ENCODE measurements around the gene NTRK2. TPM values are rescaled to one million over a fixed set of nuclear protein-coding genes. Genes with fewer than 3 reads are reported as not detected.

Gene NTRK2
- total RNA-seq, 1 experiment from 2014 or later = not detected

DNA sequence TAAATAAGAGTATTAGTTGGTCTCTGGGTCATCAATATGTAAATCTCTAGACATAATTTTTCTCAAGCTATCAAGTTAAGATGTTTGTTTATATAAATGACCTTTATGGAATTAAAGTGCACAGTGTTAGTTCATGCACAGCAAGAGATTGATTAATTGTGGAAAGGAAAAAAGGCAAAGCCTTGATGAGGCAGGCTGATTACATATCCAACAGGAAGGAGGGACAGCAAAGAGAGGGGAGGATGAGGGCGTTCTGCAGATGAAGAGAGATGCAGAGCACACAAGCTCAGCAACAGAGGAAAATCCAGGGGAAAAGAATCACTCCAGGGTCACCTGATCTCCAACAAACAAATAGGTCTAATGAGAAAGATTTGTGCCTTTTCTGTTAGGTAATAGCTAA is 16.5 kb downstream of the NTRK2 start:
- RAD21 ChIA-PET (ENCODE audit: low non-redundant PET in 1 of 2, low total read pairs in 2 of 2, uncharacterized antibody in 2 of 2, unreplicated experiment in 2 of 2) = no interaction called here
- no TSS peak for BruUV-seq (replicated peaks)

More for the DNA sequence above, 16.5 kb downstream of the NTRK2 start:
- no peaks in the 10 kb centered on the region for H4K20me1 ChIP-seq (ENCODE audit: insufficient read depth)
- H3K9me3 ChIP-seq (ENCODE audit: control insufficient read depth in 1 of 2, insufficient read depth in 1 of 2, low read depth in 1 of 2, low read length in 2 of 2) = no peaks in the 10 kb centered on the region
- H3K27ac ChIP-seq (ENCODE audit: low read depth, low read length) = no peak overlapping the region
- no peaks in the 10 kb centered on the region for H3K4me1 ChIP-seq (ENCODE audit: control insufficient read depth in 1 of 2, insufficient read depth in 2 of 2, low read length in 2 of 2)
- H3K9ac ChIP-seq (ENCODE audit: low read length) = no peak overlapping the region
- H2AFZ ChIP-seq (ENCODE audit: low read depth, low read length, poor library complexity, severe bottlenecking) = no peak overlapping the region
- no peaks in the 10 kb centered on the region for H3K36me3 ChIP-seq (ENCODE audit: control insufficient read depth in 1 of 2, insufficient read depth in 2 of 2, low read length in 2 of 2)
- POLR2A ChIA-PET = no interaction called here
- ATAC-seq (no peak), DNase-seq (ENCODE audit: low read depth, low spot score) (no peak)
- no peak overlapping the region for H3K4me3 ChIP-seq (replicated peaks in 1 of 2; ENCODE audit: low read depth in 1 of 2, low read length in 2 of 2)
- no peak overlapping the region for H3K4me2 ChIP-seq (ENCODE audit: low read length)
- no peaks in the 10 kb centered on the region for H3K9me2 ChIP-seq (ENCODE audit: insufficient read depth)
- CTCF ChIA-PET = no interaction called here
- no peaks in the 10 kb centered on the region for H3K27me3 ChIP-seq (ENCODE audit: insufficient read depth, low read length)
- H3K79me2 ChIP-seq (ENCODE audit: insufficient read depth, low read length) = no peaks in the 10 kb centered on the region
- TF ChIP-seq YY1 (IDR thresholded peaks at IDR 0.05; ENCODE audit: extremely low read depth, insufficient replicate concordance, low read depth, low read length) = no peak
- TF ChIP-seq FOSL1 (IDR thresholded peaks at IDR 0.05; ENCODE audit: low read depth) = no peak
- TF ChIP-seq CBX3 (IDR thresholded peaks at IDR 0.05; ENCODE audit: low read depth) = no peak
- TF ChIP-seq ZNF274 (IDR thresholded peaks at IDR 0.05; ENCODE audit: low read depth, low read length) = no peak
- no peak for TF ChIP-seq CEBPB (IDR thresholded peaks at IDR 0.05; ENCODE audit: low read depth)
- TF ChIP-seq ZFX (IDR thresholded peaks at IDR 0.05) = no peak
- TF ChIP-seq POLR2A (IDR thresholded peaks at IDR 0.05; ENCODE audit: borderline replicate concordance, extremely low read depth, insufficient read depth, insufficient read length) = no peak
- TF ChIP-seq JUND (IDR thresholded peaks at IDR 0.05) = no peak
- TF ChIP-seq, protein P1, sequence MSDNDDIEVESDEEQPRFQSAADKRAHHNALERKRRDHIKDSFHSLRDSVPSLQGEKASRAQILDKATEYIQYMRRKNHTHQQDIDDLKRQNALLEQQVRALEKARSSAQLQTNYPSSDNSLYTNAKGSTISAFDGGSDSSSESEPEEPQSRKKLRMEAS (IDR thresholded peaks at IDR 0.05) = no peak
- no peak for TF ChIP-seq EGR1 (IDR thresholded peaks at IDR 0.05; ENCODE audit: low read depth)
- TF ChIP-seq, protein P2, sequence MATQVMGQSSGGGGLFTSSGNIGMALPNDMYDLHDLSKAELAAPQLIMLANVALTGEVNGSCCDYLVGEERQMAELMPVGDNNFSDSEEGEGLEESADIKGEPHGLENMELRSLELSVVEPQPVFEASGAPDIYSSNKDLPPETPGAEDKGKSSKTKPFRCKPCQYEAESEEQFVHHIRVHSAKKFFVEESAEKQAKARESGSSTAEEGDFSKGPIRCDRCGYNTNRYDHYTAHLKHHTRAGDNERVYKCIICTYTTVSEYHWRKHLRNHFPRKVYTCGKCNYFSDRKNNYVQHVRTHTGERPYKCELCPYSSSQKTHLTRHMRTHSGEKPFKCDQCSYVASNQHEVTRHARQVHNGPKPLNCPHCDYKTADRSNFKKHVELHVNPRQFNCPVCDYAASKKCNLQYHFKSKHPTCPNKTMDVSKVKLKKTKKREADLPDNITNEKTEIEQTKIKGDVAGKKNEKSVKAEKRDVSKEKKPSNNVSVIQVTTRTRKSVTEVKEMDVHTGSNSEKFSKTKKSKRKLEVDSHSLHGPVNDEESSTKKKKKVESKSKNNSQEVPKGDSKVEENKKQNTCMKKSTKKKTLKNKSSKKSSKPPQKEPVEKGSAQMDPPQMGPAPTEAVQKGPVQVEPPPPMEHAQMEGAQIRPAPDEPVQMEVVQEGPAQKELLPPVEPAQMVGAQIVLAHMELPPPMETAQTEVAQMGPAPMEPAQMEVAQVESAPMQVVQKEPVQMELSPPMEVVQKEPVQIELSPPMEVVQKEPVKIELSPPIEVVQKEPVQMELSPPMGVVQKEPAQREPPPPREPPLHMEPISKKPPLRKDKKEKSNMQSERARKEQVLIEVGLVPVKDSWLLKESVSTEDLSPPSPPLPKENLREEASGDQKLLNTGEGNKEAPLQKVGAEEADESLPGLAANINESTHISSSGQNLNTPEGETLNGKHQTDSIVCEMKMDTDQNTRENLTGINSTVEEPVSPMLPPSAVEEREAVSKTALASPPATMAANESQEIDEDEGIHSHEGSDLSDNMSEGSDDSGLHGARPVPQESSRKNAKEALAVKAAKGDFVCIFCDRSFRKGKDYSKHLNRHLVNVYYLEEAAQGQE (IDR thresholded peaks at IDR 0.05; ENCODE audit: low read depth) = no peak
- TF ChIP-seq SIN3A (IDR thresholded peaks at IDR 0.05; ENCODE audit: low read depth) = no peak
- TF ChIP-seq, protein P3, sequence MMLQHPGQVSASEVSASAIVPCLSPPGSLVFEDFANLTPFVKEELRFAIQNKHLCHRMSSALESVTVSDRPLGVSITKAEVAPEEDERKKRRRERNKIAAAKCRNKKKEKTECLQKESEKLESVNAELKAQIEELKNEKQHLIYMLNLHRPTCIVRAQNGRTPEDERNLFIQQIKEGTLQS (IDR thresholded peaks at IDR 0.05) = no peak
- no peak for TF ChIP-seq ELF1 (IDR thresholded peaks at IDR 0.05; ENCODE audit: borderline replicate concordance, low read depth)
- no peak for TF ChIP-seq SP1 (IDR thresholded peaks at IDR 0.05; ENCODE audit: low read depth)
- TF ChIP-seq, protein P4, sequence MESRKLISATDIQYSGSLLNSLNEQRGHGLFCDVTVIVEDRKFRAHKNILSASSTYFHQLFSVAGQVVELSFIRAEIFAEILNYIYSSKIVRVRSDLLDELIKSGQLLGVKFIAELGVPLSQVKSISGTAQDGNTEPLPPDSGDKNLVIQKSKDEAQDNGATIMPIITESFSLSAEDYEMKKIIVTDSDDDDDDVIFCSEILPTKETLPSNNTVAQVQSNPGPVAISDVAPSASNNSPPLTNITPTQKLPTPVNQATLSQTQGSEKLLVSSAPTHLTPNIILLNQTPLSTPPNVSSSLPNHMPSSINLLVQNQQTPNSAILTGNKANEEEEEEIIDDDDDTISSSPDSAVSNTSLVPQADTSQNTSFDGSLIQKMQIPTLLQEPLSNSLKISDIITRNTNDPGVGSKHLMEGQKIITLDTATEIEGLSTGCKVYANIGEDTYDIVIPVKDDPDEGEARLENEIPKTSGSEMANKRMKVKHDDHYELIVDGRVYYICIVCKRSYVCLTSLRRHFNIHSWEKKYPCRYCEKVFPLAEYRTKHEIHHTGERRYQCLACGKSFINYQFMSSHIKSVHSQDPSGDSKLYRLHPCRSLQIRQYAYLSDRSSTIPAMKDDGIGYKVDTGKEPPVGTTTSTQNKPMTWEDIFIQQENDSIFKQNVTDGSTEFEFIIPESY (IDR thresholded peaks at IDR 0.05; ENCODE audit: extremely low read depth, insufficient replicate concordance, low read length) = no peak
- no peak for TF ChIP-seq POLR2AphosphoS5 (IDR thresholded peaks at IDR 0.05; ENCODE audit: low read depth, low read length)
- TF ChIP-seq EZH2 (IDR thresholded peaks at IDR 0.05) = no peak
- no peak for TF ChIP-seq TCF7L2 (IDR thresholded peaks at IDR 0.05; ENCODE audit: borderline replicate concordance, extremely low read depth, insufficient read depth, insufficient read length)
- intact Hi-C loops (cut with micrococcal nuclease) = no loop called here

Measured in HCT116 (cell line).